IMR-90 (cell line): ENCODE data around the gene OPRL1. TPM values are rescaled to one million over a fixed set of nuclear protein-coding genes. Genes with fewer than 3 reads are reported as not detected.

Experiments
- ATAC-seq: fragments of 200-7000 bp; cut with Tn5 transposase; 2 replicates; pipeline ENCODE4 v1.9.1; 2020; ENCODE audit warnings: low read depth, mild to moderate bottlenecking, moderate library complexity
- BruUV-seq: library from RNA; stranded (reverse); fragments of 400-500 nt; replicated peaks from 2 replicates; lab custom pipeline; 2021; lab: Mats Ljungman, UMichigan
- CTCF ChIA-PET: fragments of 300-600 bp; formaldehyde crosslinking; extraction: SDS; loops from one replicate; lab custom pipeline; 2021; ENCODE audit warnings: antibody characterized with exemption; lab: Yijun Ruan, JAX
- POLR2A ChIA-PET: fragments of 300-600 bp; sonication (Branson Sonifier 250); formaldehyde crosslinking; loops from one replicate; lab custom pipeline; 2022; ENCODE audit warnings: antibody characterized with exemption; ENCODE audit not compliant: unreplicated experiment; lab: Charles Lee
- DNase-seq: peaks from one replicate; pipeline ENCODE4 v3.0.0; 2013
- H2AFZ ChIP-seq: replicated peaks from 2 replicates; pipeline ENCODE3; 2013; ENCODE audit warnings: low read length, mild to moderate bottlenecking; ENCODE audit not compliant: poor library complexity
- H2AK5ac ChIP-seq: 2 replicates; pipeline ENCODE4 v1.6.1; 2013; ENCODE audit warnings: low read depth, low read length, inconsistent platforms
- H2AK9ac ChIP-seq: replicated peaks from 2 replicates; pipeline ENCODE3; 2013; ENCODE audit warnings: mild to moderate bottlenecking, low read depth, low read length, moderate library complexity; ENCODE audit not compliant: poor library complexity
- H2BK120ac ChIP-seq: 2 replicates; pipeline ENCODE4 v1.6.1; 2013; ENCODE audit warnings: low read depth, low read length, inconsistent platforms
- H2BK15ac ChIP-seq: 3 replicates; pipeline ENCODE4 v1.6.1; 2013; ENCODE audit warnings: low read depth, low read length, inconsistent platforms
- H2BK20ac ChIP-seq: 2 replicates; pipeline ENCODE4 v1.6.1; 2013; ENCODE audit warnings: low read depth, mild to moderate bottlenecking, inconsistent platforms, low read length, moderate library complexity
- H2BK5ac ChIP-seq: 2 replicates; pipeline ENCODE4 v1.6.1; 2013; ENCODE audit warnings: mild to moderate bottlenecking, low read depth, low read length, inconsistent platforms; ENCODE audit not compliant: poor library complexity, severe bottlenecking
- H3K14ac ChIP-seq: replicated peaks from 2 replicates; pipeline ENCODE4 v1.6.1; 2013; ENCODE audit warnings: low read depth, low read length, inconsistent platforms
- H3K18ac ChIP-seq: 2 replicates; pipeline ENCODE4 v1.6.1; 2013; ENCODE audit warnings: low read depth, low read length, control low read depth
- H3K23ac ChIP-seq: 2 replicates; pipeline ENCODE4 v1.6.1; 2013; ENCODE audit warnings: low read depth, low read length, inconsistent platforms
- H3K27ac ChIP-seq: 2 replicates; pipeline ENCODE4 v1.5.1; 2013; ENCODE audit warnings: mild to moderate bottlenecking, control low read depth, low read length; ENCODE audit not compliant: insufficient read depth
- H3K27me3 ChIP-seq: 2 replicates; pipeline ENCODE4 v1.6.1; 2013; ENCODE audit warnings: low read length; ENCODE audit not compliant: control insufficient read depth, insufficient read depth
- H3K36me3 ChIP-seq: 2 replicates; pipeline ENCODE4 v1.6.1; 2013; ENCODE audit warnings: low read length, mixed read lengths; ENCODE audit not compliant: control insufficient read depth, insufficient read depth
- H3K4ac ChIP-seq: 2 replicates; pipeline ENCODE4 v1.6.1; 2013; ENCODE audit warnings: low read depth, low read length, inconsistent platforms
- H3K4me1 ChIP-seq: 2 replicates; pipeline ENCODE4 v1.6.1; 2013; ENCODE audit warnings: low read length, mixed read lengths; ENCODE audit not compliant: control insufficient read depth, insufficient read depth
- H3K4me2 ChIP-seq: 2 replicates; pipeline ENCODE4 v1.6.1; 2013; ENCODE audit warnings: low read depth, mild to moderate bottlenecking, control low read depth, low read length, moderate library complexity
- H3K4me3 ChIP-seq: 2 replicates; pipeline ENCODE4 v1.5.1; 2013; ENCODE audit warnings: low read depth, mild to moderate bottlenecking, control low read depth, low read length, moderate library complexity; ENCODE audit not compliant: insufficient read depth
- H3K56ac ChIP-seq: 2 replicates; pipeline ENCODE4 v1.6.1; 2013; ENCODE audit warnings: low read length, inconsistent platforms; ENCODE audit not compliant: insufficient read depth; ENCODE audit errors: extremely low read depth
- H3K79me1 ChIP-seq, 2 experiments: 2 replicates each; pipeline ENCODE4 v1.6.1; 2013; ENCODE audit warnings: low read length in 2 of 2, inconsistent platforms in 1 of 2, low read depth in 1 of 2
- H3K9ac ChIP-seq: 2 replicates; pipeline ENCODE4 v1.6.1; 2013; ENCODE audit warnings: low read depth, low read length, control low read depth
- H3K9me1 ChIP-seq: 2 replicates; pipeline ENCODE4 v1.6.1; 2013; ENCODE audit warnings: low read length, inconsistent platforms; ENCODE audit not compliant: insufficient read depth
- H3K9me3 ChIP-seq: 2 replicates; pipeline ENCODE4 v1.6.1; 2013; ENCODE audit warnings: low read length; ENCODE audit not compliant: control insufficient read depth, insufficient read depth
- H4K20me1 ChIP-seq: 2 replicates; pipeline ENCODE4 v1.6.1; 2013; ENCODE audit warnings: low read length, inconsistent platforms; ENCODE audit not compliant: insufficient read depth
- H4K5ac ChIP-seq: 2 replicates; pipeline ENCODE4 v1.6.1; 2013; ENCODE audit warnings: mild to moderate bottlenecking, low read depth, low read length, control low read depth
- H4K8ac ChIP-seq, 2 experiments: 2 replicates each; pipeline ENCODE4 v1.6.1; 2013; ENCODE audit warnings: low read depth in 2 of 2, low read length in 2 of 2, control low read depth in 1 of 2, inconsistent platforms in 1 of 2
- H4K91ac ChIP-seq: 2 replicates; pipeline ENCODE4 v1.6.1; 2013; ENCODE audit warnings: low read depth, low read length, inconsistent platforms; ENCODE audit not compliant: insufficient read depth
- BHLHE40 ChIP-seq: fragments of 150-350 bp; IDR thresholded peaks from 2 replicates; pipeline ENCODE4 v1.6.1; 2016; ENCODE audit warnings: mild to moderate bottlenecking, low read depth, low read length
- CEBPB ChIP-seq: IDR thresholded peaks from 2 replicates; pipeline ENCODE4 v1.6.1; 2012; ENCODE audit warnings: low read depth, low read length, improper control_type of control experiment
- CHD1 ChIP-seq: IDR thresholded peaks from 2 replicates; pipeline ENCODE4 v1.6.1; 2012; ENCODE audit warnings: low read depth, low read length, improper control_type of control experiment
- CTCF ChIP-seq: conservative IDR thresholded peaks from 2 replicates; pipeline ENCODE4 v1.5.1; 2012; ENCODE audit warnings: mild to moderate bottlenecking, low read depth, low read length, improper control_type of control experiment
- ELK1 ChIP-seq: fragments of 150-350 bp; IDR thresholded peaks from 2 replicates; pipeline ENCODE4 v1.6.1; 2016; ENCODE audit warnings: low read depth, mild to moderate bottlenecking, low read length, moderate library complexity, borderline replicate concordance
- FOS ChIP-seq: fragments of 150-350 bp; IDR thresholded peaks from 2 replicates; pipeline ENCODE4 v1.6.1; 2016; ENCODE audit warnings: low read depth, low read length
- MAFK ChIP-seq: IDR thresholded peaks from 2 replicates; pipeline ENCODE4 v1.6.1; 2012; ENCODE audit warnings: low read depth, low read length, improper control_type of control experiment
- MAZ ChIP-seq: IDR thresholded peaks from 2 replicates; pipeline ENCODE4 v1.6.1; 2012; ENCODE audit warnings: low read depth, mild to moderate bottlenecking, low read length, improper control_type of control experiment, moderate library complexity, borderline replicate concordance
- MXI1 ChIP-seq: IDR thresholded peaks from 2 replicates; pipeline ENCODE4 v1.6.1; 2012; ENCODE audit warnings: low read depth, mild to moderate bottlenecking, low read length, moderate library complexity, borderline replicate concordance
- NFE2L2 ChIP-seq: fragments of 150-350 bp; IDR thresholded peaks from 2 replicates; pipeline ENCODE4 v1.6.1; 2016; ENCODE audit warnings: low read depth, mild to moderate bottlenecking, low read length
- POLR2A ChIP-seq: IDR thresholded peaks from 2 replicates; pipeline ENCODE4 v1.6.1; 2012; ENCODE audit warnings: mild to moderate bottlenecking, low read depth, low read length
- RAD21 ChIP-seq: IDR thresholded peaks from 2 replicates; pipeline ENCODE4 v1.6.1; 2012; ENCODE audit warnings: low read length, improper control_type of control experiment
- RCOR1 ChIP-seq: IDR thresholded peaks from 2 replicates; pipeline ENCODE4 v1.6.1; 2012; ENCODE audit warnings: mild to moderate bottlenecking, low read length, improper control_type of control experiment; ENCODE audit not compliant: insufficient replicate concordance
- RFX5 ChIP-seq: IDR thresholded peaks from 2 replicates; pipeline ENCODE4 v1.8.0; 2012; ENCODE audit warnings: low read depth, mild to moderate bottlenecking, low read length, moderate library complexity
- SMC3 ChIP-seq: fragments of 150-350 bp; IDR thresholded peaks from 2 replicates; pipeline ENCODE4 v1.6.1; 2016; ENCODE audit warnings: low read depth, mild to moderate bottlenecking, antibody characterized with exemption, low read length, moderate library complexity
- USF2 ChIP-seq: fragments of 150-350 bp; IDR thresholded peaks from 2 replicates; pipeline ENCODE4 v1.6.1; 2017; ENCODE audit warnings: mild to moderate bottlenecking, antibody characterized with exemption, low read length, low read depth
- WGBS, 2 experiments: methylation state at CpG; one replicate each; pipeline versions ENCODE4 v1.1.5 to v1.1.7; 2013; ENCODE audit warnings: missing lambda C conversion rate in 2 of 2; ENCODE audit not compliant: insufficient read length in 1 of 2; ENCODE audit errors: extremely low coverage in 2 of 2; 5-methylcytosine and 5-hydroxymethylcytosine counted together
- dilution Hi-C: fragments of 300-500 bp; cut with HindIII; formaldehyde crosslinking; loops from one replicate; pipeline ENCODE4 v1.14.3; 2018; ENCODE audit warnings: low sequenced_read_pairs; ENCODE audit not compliant: unreplicated experiment
- in situ Hi-C: fragments of 300-500 bp; cut with MboI; formaldehyde crosslinking; loops from 3 replicates; pipeline ENCODE4 v1.14.3; 2019; ENCODE audit warnings: low sequenced_read_pairs, inconsistent platforms, mixed read lengths
- intact Hi-C: fragments of 100-400 bp; cut with micrococcal nuclease; formaldehyde crosslinking; loops from 2 replicates; pipeline ENCODE4 v1.10.0; 2022
- polyA plus RNA-seq, 3 experiments: library from polyadenylated mRNA; depleted of rRNA; stranded (reverse); fragments of >200 nt; gene quantifications; 2 replicates each; pipeline ENCODE4 v1.2.3, GENCODE V29; 2012; ENCODE audit warnings: low replicate concordance in 1 of 3
- total RNA-seq: library from RNA; depleted of rRNA; stranded (reverse); fragments of >200 nt; gene quantifications from 2 replicates; pipeline ENCODE4 v1.2.3, GENCODE V29; 2012

OPRL1 gene
- total and polyA plus RNA-seq, 2 of the 4 experiments (the other 2 are of a cell fraction) = 0.36 to 1.2 TPM

- H3K79me1 ChIP-seq = no peaks in the 10 kb centered on the region
- BruUV-seq = no TSS peak
- no peak overlapping the region for H4K5ac ChIP-seq
- no peak overlapping the region for H3K4me3 ChIP-seq
- no peaks in the 10 kb centered on the region for H3K27me3 ChIP-seq
- intact Hi-C loops (no loop called here), in situ Hi-C loops (no loop called here), dilution Hi-C loops (no loop called here)
- ChIA-PET POLR2A (interaction anchor here (0.9 kb wide), 1 partner anchor 10 kb away, joined by 3 read pairs; the partner anchor contains the start of gene TCEA2), CTCF (no interaction called here)
- no peak overlapping the region for H2BK120ac ChIP-seq
- H3K14ac ChIP-seq = no peak overlapping the region
- WGBS, 2 experiments = no CpG with 5 or more reads among the region's 14 CpGs
- H4K20me1 ChIP-seq = no peaks in the 10 kb centered on the region; the same call in none of the 2 replicates
- no peak overlapping the region for H3K23ac ChIP-seq
- no peak overlapping the region for H3K56ac ChIP-seq
- peaks cover 26% of the 10 kb centered on the region; the same call in 1 of the 2 replicates for H3K36me3 ChIP-seq
- H2AFZ ChIP-seq = no peak overlapping the region
- H3K9ac ChIP-seq = no peak overlapping the region
- H2BK5ac ChIP-seq = no peak overlapping the region
- H3K18ac ChIP-seq = no peak overlapping the region
- H3K27ac ChIP-seq = no peak overlapping the region
- H4K91ac ChIP-seq = no peak overlapping the region
- H3K4me1 ChIP-seq = no peaks in the 10 kb centered on the region
- H3K9me3 ChIP-seq = no peaks in the 10 kb centered on the region
- DNase-seq = no peak
- H2AK9ac ChIP-seq = no peak overlapping the region
- no peak overlapping the region for H2AK5ac ChIP-seq
- ATAC-seq = no peak
- H3K9me1 ChIP-seq = no peaks in the 10 kb centered on the region
- H2BK20ac ChIP-seq = no peak overlapping the region
- no peak overlapping the region for H4K8ac ChIP-seq
- H3K4ac ChIP-seq = no peak overlapping the region
- no peak overlapping the region for H2BK15ac ChIP-seq
- TF ChIP-seq POLR2A = no peak
- TF ChIP-seq ELK1 = no peak
- TF ChIP-seq RCOR1 = no peak
- no peak for TF ChIP-seq CTCF
- TF ChIP-seq SMC3 = no peak
- no peak for TF ChIP-seq CHD1
- no peak for TF ChIP-seq FOS
- TF ChIP-seq NFE2L2 = no peak
- TF ChIP-seq MAZ = no peak
- TF ChIP-seq MXI1 = no peak
- no peak for TF ChIP-seq BHLHE40
- no peak for TF ChIP-seq MAFK
- TF ChIP-seq RFX5 = no peak
- no peak for TF ChIP-seq CEBPB
- no peak for TF ChIP-seq USF2
- no peak for TF ChIP-seq RAD21
- no peak overlapping the region for H3K4me2 ChIP-seq
Observed at GRCh38 chr20:64072498-64073063, 7.3 kb upstream of the OPRL1 start.
